ENCODE measurements around the gene PAPOLA.

The PAPOLA gene

GRCh38 chr14:96515731-96516130 lies 13.5 kb downstream of the PAPOLA start:
- DNase-seq (ENCODE audit: extremely low spot score), result no peak
- TF ChIP-seq, protein P1, sequence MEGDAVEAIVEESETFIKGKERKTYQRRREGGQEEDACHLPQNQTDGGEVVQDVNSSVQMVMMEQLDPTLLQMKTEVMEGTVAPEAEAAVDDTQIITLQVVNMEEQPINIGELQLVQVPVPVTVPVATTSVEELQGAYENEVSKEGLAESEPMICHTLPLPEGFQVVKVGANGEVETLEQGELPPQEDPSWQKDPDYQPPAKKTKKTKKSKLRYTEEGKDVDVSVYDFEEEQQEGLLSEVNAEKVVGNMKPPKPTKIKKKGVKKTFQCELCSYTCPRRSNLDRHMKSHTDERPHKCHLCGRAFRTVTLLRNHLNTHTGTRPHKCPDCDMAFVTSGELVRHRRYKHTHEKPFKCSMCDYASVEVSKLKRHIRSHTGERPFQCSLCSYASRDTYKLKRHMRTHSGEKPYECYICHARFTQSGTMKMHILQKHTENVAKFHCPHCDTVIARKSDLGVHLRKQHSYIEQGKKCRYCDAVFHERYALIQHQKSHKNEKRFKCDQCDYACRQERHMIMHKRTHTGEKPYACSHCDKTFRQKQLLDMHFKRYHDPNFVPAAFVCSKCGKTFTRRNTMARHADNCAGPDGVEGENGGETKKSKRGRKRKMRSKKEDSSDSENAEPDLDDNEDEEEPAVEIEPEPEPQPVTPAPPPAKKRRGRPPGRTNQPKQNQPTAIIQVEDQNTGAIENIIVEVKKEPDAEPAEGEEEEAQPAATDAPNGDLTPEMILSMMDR (IDR thresholded peaks at IDR 0.05; ENCODE audit: control extremely low read depth, extremely low read depth, low read depth, missing control alignments), result no peak
- ChIA-PET CTCF (interaction anchor here (1.0 to 1.9 kb wide), 2 partner anchors 9 to 10 kb away, joined by 3 to 4 read pairs; no protein-coding TSS in a partner anchor), POLR2A (no interaction called here)

DNA sequence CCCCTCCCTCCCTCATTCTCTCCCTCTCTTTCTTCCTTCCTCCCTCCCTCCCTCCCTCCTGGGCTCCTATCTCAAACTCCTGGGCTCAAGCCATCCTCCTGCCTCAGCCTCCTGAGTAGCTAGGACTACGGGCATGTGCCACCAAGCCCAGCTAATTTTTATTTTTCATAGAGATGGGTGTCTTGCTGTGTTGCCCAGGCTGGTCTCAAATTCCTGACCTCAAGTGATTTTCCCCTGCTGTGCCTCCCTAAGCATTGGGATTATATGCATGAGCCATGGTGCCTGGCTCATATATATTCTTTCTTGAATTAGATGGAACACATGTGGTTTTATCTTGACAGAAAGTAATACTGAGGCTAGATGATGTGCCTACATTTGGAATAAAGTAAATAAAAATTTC lies 14.2 kb downstream of the PAPOLA start:
- TF ChIP-seq, protein P1 (IDR thresholded peaks at IDR 0.05; ENCODE audit: control extremely low read depth, extremely low read depth, low read depth, missing control alignments), result no peak
- no peak for DNase-seq (ENCODE audit: extremely low spot score)
- ChIA-PET POLR2A (no interaction called here), CTCF (interaction anchor here (1.0 to 1.9 kb wide), 2 partner anchors 10 kb away, joined by 3 to 4 read pairs; no protein-coding TSS in a partner anchor)

DNA sequence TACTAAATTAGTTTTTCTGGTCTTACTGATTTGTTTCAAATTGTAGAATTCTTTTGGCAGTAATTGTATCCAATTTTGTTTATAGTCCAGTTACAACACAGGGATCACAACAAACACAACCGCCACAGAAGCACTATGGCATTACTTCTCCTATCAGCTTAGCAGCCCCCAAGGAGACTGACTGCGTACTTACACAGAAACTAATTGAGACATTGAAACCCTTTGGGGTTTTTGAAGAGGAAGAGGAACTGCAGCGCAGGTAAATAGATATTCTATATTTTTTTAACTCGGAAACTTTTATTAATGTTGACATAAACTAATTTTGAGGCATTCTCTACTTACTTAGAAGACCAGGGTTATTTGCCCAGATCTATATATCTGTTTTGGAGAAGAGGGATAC lies 17.8 kb downstream of the PAPOLA start:
- ChIA-PET POLR2A (no interaction called here), CTCF (no interaction called here)
- peak; percentile 45 for DNase-seq (ENCODE audit: extremely low spot score)
- TF ChIP-seq, protein P1 (IDR thresholded peaks at IDR 0.05; ENCODE audit: control extremely low read depth, extremely low read depth, low read depth, missing control alignments), result no peak

GRCh38 chr14:96525452-96525851 lies 23.3 kb downstream of the PAPOLA start:
- no peak for DNase-seq (ENCODE audit: extremely low spot score)
- ChIA-PET POLR2A (no interaction called here), CTCF (interaction anchor here (0.6 to 3.8 kb wide), 5 partner anchors 9 to 33 kb away, joined by 3 to 14 read pairs (median 3); no protein-coding TSS in a partner anchor)
- TF ChIP-seq, protein P1 (IDR thresholded peaks at IDR 0.05; ENCODE audit: control extremely low read depth, extremely low read depth, low read depth, missing control alignments), result no peak

DNA sequence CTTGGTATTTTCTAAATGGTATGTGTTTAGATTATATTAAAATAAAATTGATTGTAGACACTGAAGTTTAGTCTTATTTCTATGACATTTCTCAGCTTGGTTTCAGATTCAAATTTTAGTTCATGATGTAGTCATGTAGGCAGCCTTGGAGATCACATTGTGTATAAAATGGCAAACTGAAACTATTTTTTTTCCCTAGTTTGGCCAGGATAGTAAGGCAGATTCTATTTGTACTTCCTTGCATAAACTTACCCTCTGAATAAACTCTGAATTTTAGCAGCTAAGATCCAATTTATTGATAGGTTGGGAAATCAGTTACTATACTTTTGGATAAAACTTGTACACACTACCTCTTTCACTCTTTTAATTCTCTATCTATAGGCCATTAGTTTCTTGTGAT lies 30.4 kb downstream of the PAPOLA start:
- POLR2A ChIA-PET, result no interaction called here
- CTCF ChIA-PET, result interaction anchor here (1.1 kb wide), 1 partner anchor 10 kb away, joined by 4 read pairs; no protein-coding TSS in a partner anchor
- no peak for DNase-seq (ENCODE audit: extremely low spot score)
- TF ChIP-seq, protein P1 (IDR thresholded peaks at IDR 0.05; ENCODE audit: control extremely low read depth, extremely low read depth, low read depth, missing control alignments), result no peak

DNA sequence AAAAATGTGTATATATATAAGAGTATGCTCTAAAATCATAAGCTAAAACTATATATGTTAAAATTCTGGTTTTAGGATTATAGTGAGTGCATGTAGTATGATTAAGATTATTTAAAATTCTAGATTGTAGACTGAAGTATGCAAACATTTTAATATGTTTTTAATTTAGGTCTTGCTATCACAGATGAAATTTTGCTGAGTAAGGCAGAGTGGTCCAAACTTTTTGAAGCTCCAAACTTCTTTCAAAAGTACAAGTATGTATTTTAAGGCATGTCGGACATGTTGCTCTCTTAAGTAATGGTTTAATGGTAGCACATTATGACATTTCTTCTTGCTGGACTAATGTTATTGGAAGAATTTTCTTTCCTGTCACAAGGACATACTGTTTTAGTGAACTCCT lies 34.6 kb downstream of the PAPOLA start:
- CTCF ChIA-PET, result interaction anchor here (1.1 to 1.7 kb wide), 2 partner anchors 10 to 30 kb away, joined by 4 to 14 read pairs; no protein-coding TSS in a partner anchor
- POLR2A ChIA-PET, result no interaction called here
- TF ChIP-seq, protein P1 (IDR thresholded peaks at IDR 0.05; ENCODE audit: control extremely low read depth, extremely low read depth, low read depth, missing control alignments), result no peak

More for the DNA sequence above, 34.6 kb downstream of the PAPOLA start:
- no peak for DNase-seq (ENCODE audit: extremely low spot score)
